Smooth muscle cell (in vitro differentiated cells): ENCODE measurements around the gene PLAC8. TPM values are rescaled to one million over a fixed set of nuclear protein-coding genes. Genes with fewer than 3 reads are reported as not detected.

ENCODE experiments used
- DNase-seq: peaks from one replicate; lab custom pipeline; 2025; ENCODE audit not compliant: unreplicated experiment; lab: John Stamatoyannopoulos, UW
- H2AFZ ChIP-seq: fragments of 200-600 bp; sonication (generic); 2 replicates; pipeline ENCODE4 v1.6.0; 2016; ENCODE audit warnings: antibody characterized with exemption, low read depth, mild to moderate bottlenecking
- H3F3A ChIP-seq: fragments of 200-600 bp; sonication (generic); 2 replicates; pipeline ENCODE4 v1.6.0; 2017; ENCODE audit warnings: antibody characterized with exemption, low read depth
- H3K27ac ChIP-seq: fragments of 200-600 bp; sonication (generic); 2 replicates; pipeline ENCODE4 v1.5.1; 2016; ENCODE audit warnings: low read depth, mild to moderate bottlenecking
- H3K27me3 ChIP-seq: fragments of 200-600 bp; sonication (generic); 2 replicates; pipeline ENCODE4 v1.6.1; 2016; ENCODE audit warnings: low read depth, mild to moderate bottlenecking
- H3K36me3 ChIP-seq: fragments of 200-600 bp; sonication (generic); 2 replicates; pipeline ENCODE4 v1.5.1; 2016; ENCODE audit warnings: low read depth
- H3K4me1 ChIP-seq: fragments of 200-600 bp; sonication (generic); 2 replicates; pipeline ENCODE4 v1.5.1; 2016; ENCODE audit warnings: low read depth
- H3K4me2 ChIP-seq: fragments of 200-600 bp; sonication (generic); 2 replicates; pipeline ENCODE4 v1.6.0; 2016; ENCODE audit warnings: mild to moderate bottlenecking
- H3K4me3 ChIP-seq: fragments of 200-600 bp; sonication (generic); 2 replicates; pipeline ENCODE4 v1.5.1; 2016; ENCODE audit warnings: mild to moderate bottlenecking
- H3K79me2 ChIP-seq: fragments of 200-600 bp; sonication (generic); 2 replicates; pipeline ENCODE4 v1.6.0; 2016; ENCODE audit warnings: low read depth, mild to moderate bottlenecking
- H3K9ac ChIP-seq: fragments of 200-600 bp; sonication (generic); 2 replicates; pipeline ENCODE4 v1.6.0; 2016; ENCODE audit warnings: low read depth
- H3K9me3 ChIP-seq: fragments of 200-600 bp; sonication (generic); replicated peaks from 2 replicates; pipeline ENCODE4 v1.5.1; 2016; ENCODE audit warnings: low read depth
- H4K20me1 ChIP-seq: fragments of 200-600 bp; sonication (generic); 2 replicates; pipeline ENCODE4 v1.6.0; 2016; ENCODE audit warnings: low read depth
- WGBS: methylation state at CpG from one replicate; pipeline ENCODE4 v1.1.7; 2016; ENCODE audit warnings: low lambda C conversion rate; 5-methylcytosine and 5-hydroxymethylcytosine counted together
- polyA plus RNA-seq: library from polyadenylated mRNA; unstranded; fragments of >200 nt; fragmentation: Nextera tagmentation; extraction: Ambion mirVana; gene quantifications from 2 replicates; pipeline ENCODE4 v1.2.1, GENCODE V29; 2016
- total RNA-seq: library from RNA; depleted of rRNA; stranded (reverse); fragments of >200 nt; gene quantifications from 2 replicates; pipeline ENCODE4 v1.2.3, GENCODE V29; 2014
- TF ChIP-seq, protein P1 (sequence below): fragments of 200-600 bp; sonication (generic); IDR thresholded peaks from 2 replicates; pipeline ENCODE4 v1.5.1; 2017; ENCODE audit warnings: borderline replicate concordance, mild to moderate bottlenecking, antibody characterized with exemption; ENCODE audit not compliant: insufficient read depth, poor library complexity, severe bottlenecking

PLAC8 gene
- total and polyA plus RNA-seq, 2 experiments from 2014 or later: 5.0 to 25.6 TPM

DNA sequence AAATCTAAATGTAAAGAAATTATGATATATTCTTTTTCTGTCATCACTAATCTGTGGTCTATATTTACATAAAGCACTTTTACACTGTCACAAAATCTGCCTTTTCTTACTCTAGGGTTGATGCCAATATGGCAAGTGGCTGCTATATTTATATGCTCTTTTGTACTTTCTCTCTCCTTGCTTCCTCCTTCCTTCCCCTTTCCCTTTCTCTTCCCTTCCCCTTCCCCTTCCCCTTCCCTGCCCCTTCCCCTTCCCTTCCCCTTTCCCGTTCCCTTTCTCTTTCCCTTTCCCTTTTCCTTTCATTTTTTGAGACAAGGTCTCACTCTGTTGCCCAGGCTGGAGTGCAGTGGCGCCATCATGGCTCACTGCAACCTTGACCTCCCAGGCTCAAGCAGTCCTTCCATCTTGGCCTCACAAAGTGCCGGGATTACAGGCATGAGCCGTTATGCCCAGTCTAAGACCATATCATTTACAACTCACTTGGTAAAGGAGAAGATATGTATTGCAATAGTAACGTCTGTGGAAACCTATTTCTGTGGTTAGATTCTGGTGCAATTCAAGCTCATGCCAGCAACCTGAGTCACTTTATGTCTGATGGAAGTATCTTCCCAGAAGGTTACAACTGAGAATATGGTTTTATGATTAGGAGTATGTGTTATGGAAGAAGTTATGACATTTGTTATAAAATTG, 13.9 kb upstream of the PLAC8 start:
- Histone ChIP-seq H2AFZ (no peak overlapping the region), H3K27me3 (no peaks in the 10 kb centered on the region), H3K36me3 (no peaks in the 10 kb centered on the region), H3K4me3 (no peak overlapping the region), H3K9ac (no peak overlapping the region), H3F3A (no peaks in the 10 kb centered on the region), H3K4me2 (no peak overlapping the region), H3K27ac (no peak overlapping the region), H3K4me1 (no peaks in the 10 kb centered on the region), H4K20me1 (no peaks in the 10 kb centered on the region), H3K79me2 (no peaks in the 10 kb centered on the region), H3K9me3 (no peaks in the 10 kb centered on the region)
- DNase-seq: no peak
- TF ChIP-seq, protein P1, sequence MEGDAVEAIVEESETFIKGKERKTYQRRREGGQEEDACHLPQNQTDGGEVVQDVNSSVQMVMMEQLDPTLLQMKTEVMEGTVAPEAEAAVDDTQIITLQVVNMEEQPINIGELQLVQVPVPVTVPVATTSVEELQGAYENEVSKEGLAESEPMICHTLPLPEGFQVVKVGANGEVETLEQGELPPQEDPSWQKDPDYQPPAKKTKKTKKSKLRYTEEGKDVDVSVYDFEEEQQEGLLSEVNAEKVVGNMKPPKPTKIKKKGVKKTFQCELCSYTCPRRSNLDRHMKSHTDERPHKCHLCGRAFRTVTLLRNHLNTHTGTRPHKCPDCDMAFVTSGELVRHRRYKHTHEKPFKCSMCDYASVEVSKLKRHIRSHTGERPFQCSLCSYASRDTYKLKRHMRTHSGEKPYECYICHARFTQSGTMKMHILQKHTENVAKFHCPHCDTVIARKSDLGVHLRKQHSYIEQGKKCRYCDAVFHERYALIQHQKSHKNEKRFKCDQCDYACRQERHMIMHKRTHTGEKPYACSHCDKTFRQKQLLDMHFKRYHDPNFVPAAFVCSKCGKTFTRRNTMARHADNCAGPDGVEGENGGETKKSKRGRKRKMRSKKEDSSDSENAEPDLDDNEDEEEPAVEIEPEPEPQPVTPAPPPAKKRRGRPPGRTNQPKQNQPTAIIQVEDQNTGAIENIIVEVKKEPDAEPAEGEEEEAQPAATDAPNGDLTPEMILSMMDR: no peak
- whole genome bisulfite sequencing: 80% methylated on average over 4 of the region's 5 CpGs

DNA sequence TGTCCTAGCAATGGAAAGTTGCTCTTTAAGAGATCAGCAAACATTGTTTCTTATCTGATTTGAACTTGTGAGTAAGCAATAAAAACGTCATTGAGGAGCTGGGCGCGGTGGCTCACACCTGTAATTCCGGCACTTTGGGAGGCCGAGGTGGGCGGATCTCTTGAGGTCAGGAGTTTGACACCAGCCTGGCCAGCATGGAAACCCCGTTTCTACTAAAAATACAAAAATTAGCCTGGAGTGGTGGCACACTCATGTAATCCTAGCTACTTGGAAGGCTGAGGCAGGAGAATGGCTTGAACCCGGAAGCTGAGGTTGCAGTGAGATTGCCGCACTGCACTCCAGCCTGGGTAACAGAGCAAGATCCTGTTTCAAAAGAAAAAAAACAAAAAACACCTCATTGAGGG, 11.2 kb upstream of the PLAC8 start:
- no peak for DNase-seq
- WGBS: 90% methylated on average over 9 of the region's 9 CpGs

DNA sequence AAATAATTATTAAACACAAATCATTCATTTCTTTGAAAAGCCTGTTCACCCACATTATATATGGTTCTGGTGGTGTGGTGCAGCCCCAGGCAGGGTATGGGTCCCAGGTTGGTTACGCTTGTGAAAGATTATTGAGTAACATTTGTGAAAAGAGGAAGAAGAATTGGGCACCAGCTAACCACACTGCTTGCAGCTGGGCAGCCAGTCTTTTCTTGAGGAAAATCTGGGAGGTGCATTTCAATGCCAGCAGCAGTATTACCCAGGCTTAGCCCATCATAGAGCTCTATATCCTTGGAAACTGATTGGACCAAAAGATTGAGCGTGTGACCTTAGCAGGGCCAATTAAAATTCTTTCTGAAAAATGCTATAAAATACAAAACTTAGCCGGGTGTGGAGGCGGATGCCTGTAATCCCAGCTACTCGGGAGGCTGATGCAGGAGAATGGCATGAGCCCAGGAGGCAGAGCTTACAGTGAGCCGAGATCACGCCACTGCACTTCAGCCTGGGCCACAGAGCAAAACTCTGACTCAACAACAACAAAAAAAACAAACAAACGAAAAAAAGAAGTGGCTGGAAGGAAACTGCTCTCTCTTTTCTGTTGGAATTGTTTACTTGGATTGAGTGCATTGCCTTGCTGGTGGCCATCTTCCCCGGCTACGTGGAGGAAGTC, 9.7 kb upstream of the PLAC8 start:
- no peak overlapping the region for H3K27ac ChIP-seq
- H3K4me2 ChIP-seq: no peak overlapping the region
- no peaks in the 10 kb centered on the region for H3K27me3 ChIP-seq
- DNase-seq: no peak
- no peak overlapping the region for H3K9ac ChIP-seq
- no peaks in the 10 kb centered on the region for H3F3A ChIP-seq
- no peaks in the 10 kb centered on the region for H3K36me3 ChIP-seq
- TF ChIP-seq, protein P1: no peak
- no peaks in the 10 kb centered on the region for H3K4me1 ChIP-seq
- H3K4me3 ChIP-seq: no peak overlapping the region
- 69% methylated on average over 10 of the region's 10 CpGs for WGBS
- no peaks in the 10 kb centered on the region for H3K79me2 ChIP-seq
- H2AFZ ChIP-seq: no peak overlapping the region
- no peaks in the 10 kb centered on the region for H3K9me3 ChIP-seq
- H4K20me1 ChIP-seq: no peaks in the 10 kb centered on the region

More for the DNA sequence above, 11.2 kb upstream of the PLAC8 start:
- no peaks in the 10 kb centered on the region for H3F3A ChIP-seq
- H3K79me2 ChIP-seq: no peaks in the 10 kb centered on the region
- no peaks in the 10 kb centered on the region for H3K36me3 ChIP-seq
- no peak overlapping the region for H3K9ac ChIP-seq
- no peak overlapping the region for H3K4me2 ChIP-seq
- H3K27ac ChIP-seq: no peak overlapping the region
- no peaks in the 10 kb centered on the region for H3K9me3 ChIP-seq
- no peak overlapping the region for H3K4me3 ChIP-seq
- no peaks in the 10 kb centered on the region for H4K20me1 ChIP-seq
- TF ChIP-seq, protein P1: no peak
- no peak overlapping the region for H2AFZ ChIP-seq
- no peaks in the 10 kb centered on the region for H3K27me3 ChIP-seq
- H3K4me1 ChIP-seq: no peaks in the 10 kb centered on the region
